ENCODE measurements around the gene TENM4.

TENM4 gene

DNA sequence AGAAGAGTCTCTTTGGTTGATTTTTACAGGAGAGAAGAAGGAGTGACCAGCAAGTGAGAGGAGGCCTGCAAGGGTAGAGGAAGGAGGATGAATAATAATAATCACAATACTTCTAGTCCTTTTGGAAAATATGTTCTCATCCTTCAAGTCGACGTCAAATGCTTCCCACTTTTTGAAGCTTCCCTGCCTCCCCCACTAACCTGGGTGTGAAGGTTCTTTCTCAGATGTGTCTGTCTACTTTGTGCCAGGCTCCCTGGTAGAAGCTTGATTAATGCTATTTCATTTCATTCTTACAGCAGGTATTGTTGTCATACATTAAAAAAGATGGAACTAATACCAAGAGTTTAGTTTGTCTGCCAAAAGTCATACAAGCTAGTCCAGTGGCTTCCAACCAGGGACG, 17.1 kb downstream of the TENM4 start:
- ChIA-PET CTCF (interaction anchor here (1.0 to 1.9 kb wide), 3 partner anchors 11 to 23 kb away, joined by 3 to 7 read pairs (median 4); no protein-coding TSS in a partner anchor), POLR2A (no interaction called here)

DNA sequence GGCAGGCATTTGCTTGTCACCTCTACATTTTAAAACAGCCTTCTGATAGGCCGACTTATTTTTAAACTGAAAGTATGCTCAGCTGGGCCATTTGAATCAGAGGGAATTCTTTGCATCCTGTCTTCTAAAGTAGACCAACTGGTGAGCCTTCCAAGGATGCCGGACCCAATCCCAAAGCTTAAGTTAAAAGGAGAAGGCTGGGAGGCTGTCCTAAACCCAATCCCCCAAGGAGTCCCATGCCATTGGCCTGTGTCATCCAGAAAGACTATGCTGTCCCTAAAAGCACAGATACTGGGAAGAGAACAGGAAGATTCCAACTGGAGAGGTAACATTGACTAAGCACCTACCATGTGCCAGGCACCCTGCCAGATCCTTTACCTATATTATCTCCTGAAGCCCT, 18.0 kb downstream of the TENM4 start:
- no peak for TF ChIP-seq ZBTB21 (tag by site-specific recombination; IDR thresholded peaks at IDR 0.05)
- TF ChIP-seq, protein P1, sequence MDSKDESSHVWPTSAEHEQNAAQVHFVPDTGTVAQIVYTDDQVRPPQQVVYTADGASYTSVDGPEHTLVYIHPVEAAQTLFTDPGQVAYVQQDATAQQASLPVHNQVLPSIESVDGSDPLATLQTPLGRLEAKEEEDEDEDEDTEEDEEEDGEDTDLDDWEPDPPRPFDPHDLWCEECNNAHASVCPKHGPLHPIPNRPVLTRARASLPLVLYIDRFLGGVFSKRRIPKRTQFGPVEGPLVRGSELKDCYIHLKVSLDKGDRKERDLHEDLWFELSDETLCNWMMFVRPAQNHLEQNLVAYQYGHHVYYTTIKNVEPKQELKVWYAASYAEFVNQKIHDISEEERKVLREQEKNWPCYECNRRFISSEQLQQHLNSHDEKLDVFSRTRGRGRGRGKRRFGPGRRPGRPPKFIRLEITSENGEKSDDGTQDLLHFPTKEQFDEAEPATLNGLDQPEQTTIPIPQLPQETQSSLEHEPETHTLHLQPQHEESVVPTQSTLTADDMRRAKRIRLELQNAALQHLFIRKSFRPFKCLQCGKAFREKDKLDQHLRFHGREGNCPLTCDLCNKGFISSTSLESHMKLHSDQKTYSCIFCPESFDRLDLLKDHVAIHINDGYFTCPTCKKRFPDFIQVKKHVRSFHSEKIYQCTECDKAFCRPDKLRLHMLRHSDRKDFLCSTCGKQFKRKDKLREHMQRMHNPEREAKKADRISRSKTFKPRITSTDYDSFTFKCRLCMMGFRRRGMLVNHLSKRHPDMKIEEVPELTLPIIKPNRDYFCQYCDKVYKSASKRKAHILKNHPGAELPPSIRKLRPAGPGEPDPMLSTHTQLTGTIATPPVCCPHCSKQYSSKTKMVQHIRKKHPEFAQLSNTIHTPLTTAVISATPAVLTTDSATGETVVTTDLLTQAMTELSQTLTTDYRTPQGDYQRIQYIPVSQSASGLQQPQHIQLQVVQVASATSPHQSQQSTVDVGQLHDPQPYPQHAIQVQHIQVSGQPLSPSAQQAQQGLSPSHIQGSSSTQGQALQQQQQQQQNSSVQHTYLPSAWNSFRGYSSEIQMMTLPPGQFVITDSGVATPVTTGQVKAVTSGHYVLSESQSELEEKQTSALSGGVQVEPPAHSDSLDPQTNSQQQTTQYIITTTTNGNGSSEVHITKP (tag by site-specific recombination; IDR thresholded peaks at IDR 0.05): 0 out of 2 replicates have a peak, but pooled peaks have one; percentile 16
- Histone ChIP-seq H3K4me1 (ENCODE audit: control insufficient read depth, insufficient read depth, low read length) (no peaks in the 10 kb centered on the region), H3K36me3 (ENCODE audit: control insufficient read depth in 2 of 2, insufficient read depth in 1 of 2, low read length in 2 of 2) (no peaks in the 10 kb centered on the region), H3K27ac (ENCODE audit: extremely low read depth, low read depth, low read length) (no peak overlapping the region), H3K9me3 (ENCODE audit: control insufficient read depth, insufficient read depth, low read depth, low read length) (no peaks in the 10 kb centered on the region), H3K4me3 (ENCODE audit: low read depth, low read length) (no peak overlapping the region)
- POLR2A ChIA-PET: interaction anchor here (0.6 kb wide), 1 partner anchor 619 kb away, joined by 3 read pairs; no protein-coding TSS in a partner anchor
- CTCF ChIA-PET: interaction anchor here (1.0 to 1.9 kb wide), 2 partner anchors 12 to 22 kb away, joined by 3 to 7 read pairs; no protein-coding TSS in a partner anchor

More for the DNA sequence above, 17.1 kb downstream of the TENM4 start:
- Histone ChIP-seq H3K27ac (ENCODE audit: extremely low read depth, low read depth, low read length) (no peak overlapping the region), H3K4me3 (ENCODE audit: low read depth, low read length) (no peak overlapping the region), H3K36me3 (ENCODE audit: control insufficient read depth in 2 of 2, insufficient read depth in 1 of 2, low read length in 2 of 2) (no peaks in the 10 kb centered on the region), H3K9me3 (ENCODE audit: control insufficient read depth, insufficient read depth, low read depth, low read length) (no peaks in the 10 kb centered on the region), H3K4me1 (ENCODE audit: control insufficient read depth, insufficient read depth, low read length) (no peaks in the 10 kb centered on the region)
- TF ChIP-seq SP7 (tag by site-specific recombination; IDR thresholded peaks at IDR 0.05) (no peak), GLI4 (tag by site-specific recombination; IDR thresholded peaks at IDR 0.05) (no peak), ZFHX2 (tag by site-specific recombination; conservative IDR thresholded peaks at IDR 0.05) (no peak), KLF9 (tag by site-specific recombination; IDR thresholded peaks at IDR 0.05; ENCODE audit: low read depth) (no peak), ZNF530 (tag by site-specific recombination; IDR thresholded peaks at IDR 0.05; ENCODE audit: low read depth) (no peak), KLF1 (tag by site-specific recombination; IDR thresholded peaks at IDR 0.05) (no peak), KLF10 (tag by site-specific recombination; IDR thresholded peaks at IDR 0.05) (no peak), ZSCAN30 (tag by site-specific recombination; IDR thresholded peaks at IDR 0.05) (no peak)
- TF ChIP-seq, protein P2, sequence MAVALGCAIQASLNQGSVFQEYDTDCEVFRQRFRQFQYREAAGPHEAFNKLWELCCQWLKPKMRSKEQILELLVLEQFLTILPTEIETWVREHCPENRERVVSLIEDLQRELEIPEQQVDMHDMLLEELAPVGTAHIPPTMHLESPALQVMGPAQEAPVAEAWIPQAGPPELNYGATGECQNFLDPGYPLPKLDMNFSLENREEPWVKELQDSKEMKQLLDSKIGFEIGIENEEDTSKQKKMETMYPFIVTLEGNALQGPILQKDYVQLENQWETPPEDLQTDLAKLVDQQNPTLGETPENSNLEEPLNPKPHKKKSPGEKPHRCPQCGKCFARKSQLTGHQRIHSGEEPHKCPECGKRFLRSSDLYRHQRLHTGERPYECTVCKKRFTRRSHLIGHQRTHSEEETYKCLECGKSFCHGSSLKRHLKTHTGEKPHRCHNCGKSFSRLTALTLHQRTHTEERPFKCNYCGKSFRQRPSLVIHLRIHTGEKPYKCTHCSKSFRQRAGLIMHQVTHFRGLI (tag by site-specific recombination; IDR thresholded peaks at IDR 0.05): no peak
- TF ChIP-seq, protein P3, sequence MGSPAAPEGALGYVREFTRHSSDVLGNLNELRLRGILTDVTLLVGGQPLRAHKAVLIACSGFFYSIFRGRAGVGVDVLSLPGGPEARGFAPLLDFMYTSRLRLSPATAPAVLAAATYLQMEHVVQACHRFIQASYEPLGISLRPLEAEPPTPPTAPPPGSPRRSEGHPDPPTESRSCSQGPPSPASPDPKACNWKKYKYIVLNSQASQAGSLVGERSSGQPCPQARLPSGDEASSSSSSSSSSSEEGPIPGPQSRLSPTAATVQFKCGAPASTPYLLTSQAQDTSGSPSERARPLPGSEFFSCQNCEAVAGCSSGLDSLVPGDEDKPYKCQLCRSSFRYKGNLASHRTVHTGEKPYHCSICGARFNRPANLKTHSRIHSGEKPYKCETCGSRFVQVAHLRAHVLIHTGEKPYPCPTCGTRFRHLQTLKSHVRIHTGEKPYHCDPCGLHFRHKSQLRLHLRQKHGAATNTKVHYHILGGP (tag by site-specific recombination; IDR thresholded peaks at IDR 0.05): no peak
- TF ChIP-seq, protein P4, sequence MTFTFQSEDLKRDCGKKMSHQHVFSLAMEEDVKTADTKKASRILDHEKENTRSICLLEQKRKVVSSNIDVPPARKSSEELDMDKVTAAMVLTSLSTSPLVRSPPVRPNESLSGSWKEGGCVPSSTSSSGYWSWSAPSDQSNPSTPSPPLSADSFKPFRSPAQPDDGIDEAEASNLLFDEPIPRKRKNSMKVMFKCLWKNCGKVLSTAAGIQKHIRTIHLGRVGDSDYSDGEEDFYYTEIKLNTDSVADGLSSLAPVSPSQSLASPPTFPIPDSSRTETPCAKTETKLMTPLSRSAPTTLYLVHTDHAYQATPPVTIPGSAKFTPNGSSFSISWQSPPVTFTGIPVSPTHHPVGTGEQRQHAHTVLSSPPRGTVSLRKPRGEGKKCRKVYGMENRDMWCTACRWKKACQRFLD (tag by site-specific recombination; IDR thresholded peaks at IDR 0.05): no peak

DNA sequence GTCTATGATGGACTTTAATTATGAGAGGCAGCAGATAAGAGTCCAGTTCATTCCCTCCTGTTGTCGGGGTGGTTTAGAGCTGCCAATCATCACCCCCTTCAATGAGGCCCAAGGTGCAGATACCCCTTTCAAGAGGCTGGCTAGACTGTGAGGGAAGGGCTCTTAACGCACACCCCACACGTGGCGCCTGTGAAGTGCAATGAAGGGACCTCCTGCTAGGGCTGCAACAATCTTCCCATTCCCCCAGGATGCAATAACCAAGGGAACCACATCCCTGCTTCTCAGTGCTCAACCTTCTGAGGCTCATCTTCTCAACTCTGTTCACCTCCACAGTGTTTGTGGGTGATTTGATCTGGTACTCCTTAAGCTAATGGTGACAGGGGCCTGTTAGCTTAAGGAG, 19.0 kb downstream of the TENM4 start:
- H3K4me3 ChIP-seq (ENCODE audit: low read depth, low read length): no peak overlapping the region
- H3K27ac ChIP-seq (ENCODE audit: extremely low read depth, low read depth, low read length): no peak overlapping the region
- ChIA-PET POLR2A (no interaction called here), CTCF (interaction anchor here (1.9 kb wide), 1 partner anchor 21 kb away, joined by 7 read pairs; no protein-coding TSS in a partner anchor)
- no peaks in the 10 kb centered on the region for H3K4me1 ChIP-seq (ENCODE audit: control insufficient read depth, insufficient read depth, low read length)
- TF ChIP-seq GLIS1 (tag by site-specific recombination; IDR thresholded peaks at IDR 0.05): peak; percentile 79
- TF ChIP-seq ZIC2 (tag by site-specific recombination; IDR thresholded peaks at IDR 0.05): peak; percentile 47
- no peak for TF ChIP-seq ZFHX2 (tag by site-specific recombination; conservative IDR thresholded peaks at IDR 0.05)
- TF ChIP-seq ZNF292 (tag by site-specific recombination; IDR thresholded peaks at IDR 0.05; ENCODE audit: borderline replicate concordance, low read depth): no peak
- no peak for TF ChIP-seq ZNF776 (tag by site-specific recombination; IDR thresholded peaks at IDR 0.05; ENCODE audit: borderline replicate concordance)
- H3K36me3 ChIP-seq (ENCODE audit: control insufficient read depth in 2 of 2, insufficient read depth in 1 of 2, low read length in 2 of 2): no peaks in the 10 kb centered on the region
- no peaks in the 10 kb centered on the region for H3K9me3 ChIP-seq (ENCODE audit: control insufficient read depth, insufficient read depth, low read depth, low read length)
